ENCODE results near the gene FAM107B. TPM values are rescaled to one million over a fixed set of nuclear protein-coding genes. Genes with fewer than 3 reads are reported as not detected.
"Not testable (repeated sequence)": the region's sequence is repeated elsewhere in the genome, so short reads cannot be mapped to it uniquely, and the experiment has no call there.

FAM107B gene
- total and polyA plus RNA-seq, 2 experiments from 2014 or later = 85.5 to 85.9 TPM

DNA sequence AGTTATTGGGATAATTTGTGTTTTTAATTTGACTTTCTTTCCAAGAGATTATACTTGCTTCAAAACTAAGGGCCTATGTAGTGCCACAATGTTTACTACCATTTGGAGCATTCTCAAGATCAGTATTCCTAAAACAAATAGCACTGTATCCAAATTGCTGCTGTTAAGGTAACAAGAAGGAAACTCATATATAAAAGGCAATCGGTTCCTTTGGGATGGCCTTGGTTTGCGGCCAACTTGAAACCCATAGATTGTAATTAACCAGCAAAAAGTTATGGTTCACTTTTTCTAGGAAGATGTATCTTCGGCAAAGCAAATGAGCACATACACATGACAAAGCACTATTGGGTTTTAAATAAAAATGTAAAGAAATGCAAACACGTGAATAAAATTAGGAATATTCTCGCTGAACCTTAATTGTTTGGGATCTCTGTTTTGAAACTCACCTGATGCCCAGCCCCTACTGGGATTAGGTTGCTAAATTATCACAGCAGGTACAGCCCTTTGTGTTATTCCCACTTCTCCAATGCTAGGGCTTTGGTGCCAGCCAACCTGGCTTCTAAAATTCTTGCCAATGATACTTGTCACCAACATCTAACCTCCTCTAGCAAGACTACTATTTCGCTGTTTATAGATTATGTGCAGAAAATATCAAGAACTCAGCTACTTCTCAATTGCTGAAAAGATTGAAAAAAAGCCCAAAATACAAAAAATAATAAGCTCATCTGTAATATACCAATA lies 47.1 kb upstream of the FAM107B start:
- WGBS (ENCODE audit: low lambda C conversion rate, missing lambda C conversion rate) = 87% methylated on average over 6 of the region's 6 CpGs
- H3K4me2 ChIP-seq = no peak overlapping the region
- H3K36me3 ChIP-seq (replicated peaks; ENCODE audit: insufficient read depth, low read depth) = no peaks in the 10 kb centered on the region
- H3K9me2 ChIP-seq (replicated peaks; ENCODE audit: insufficient read depth) = no peaks in the 10 kb centered on the region
- H3K9me3 ChIP-seq (ENCODE audit: low read depth) = no peaks in the 10 kb centered on the region
- H2AFZ ChIP-seq = no peak overlapping the region
- no peaks in the 10 kb centered on the region for H3K79me2 ChIP-seq
- no peak overlapping the region for H3K4me3 ChIP-seq
- H3K27ac ChIP-seq = no peak overlapping the region
- no peak for DNase-seq (ENCODE audit: low spot score)
- no peak for TF ChIP-seq EZH2 (IDR thresholded peaks at IDR 0.05; ENCODE audit: borderline replicate concordance)
- TF ChIP-seq, protein P1, sequence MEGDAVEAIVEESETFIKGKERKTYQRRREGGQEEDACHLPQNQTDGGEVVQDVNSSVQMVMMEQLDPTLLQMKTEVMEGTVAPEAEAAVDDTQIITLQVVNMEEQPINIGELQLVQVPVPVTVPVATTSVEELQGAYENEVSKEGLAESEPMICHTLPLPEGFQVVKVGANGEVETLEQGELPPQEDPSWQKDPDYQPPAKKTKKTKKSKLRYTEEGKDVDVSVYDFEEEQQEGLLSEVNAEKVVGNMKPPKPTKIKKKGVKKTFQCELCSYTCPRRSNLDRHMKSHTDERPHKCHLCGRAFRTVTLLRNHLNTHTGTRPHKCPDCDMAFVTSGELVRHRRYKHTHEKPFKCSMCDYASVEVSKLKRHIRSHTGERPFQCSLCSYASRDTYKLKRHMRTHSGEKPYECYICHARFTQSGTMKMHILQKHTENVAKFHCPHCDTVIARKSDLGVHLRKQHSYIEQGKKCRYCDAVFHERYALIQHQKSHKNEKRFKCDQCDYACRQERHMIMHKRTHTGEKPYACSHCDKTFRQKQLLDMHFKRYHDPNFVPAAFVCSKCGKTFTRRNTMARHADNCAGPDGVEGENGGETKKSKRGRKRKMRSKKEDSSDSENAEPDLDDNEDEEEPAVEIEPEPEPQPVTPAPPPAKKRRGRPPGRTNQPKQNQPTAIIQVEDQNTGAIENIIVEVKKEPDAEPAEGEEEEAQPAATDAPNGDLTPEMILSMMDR (IDR thresholded peaks at IDR 0.05; ENCODE audit: poor library complexity) = no peak
- no peak for TF ChIP-seq EZH2phosphoT487 (IDR thresholded peaks at IDR 0.05; ENCODE audit: low read depth, severe bottlenecking, unreplicated experiment)
- H3K27me3 ChIP-seq = no peaks in the 10 kb centered on the region
- no peaks in the 10 kb centered on the region for H4K20me1 ChIP-seq (ENCODE audit: insufficient read depth, poor library complexity, severe bottlenecking)
- no peaks in the 10 kb centered on the region for H3K4me1 ChIP-seq (ENCODE audit: insufficient read depth)

DNA sequence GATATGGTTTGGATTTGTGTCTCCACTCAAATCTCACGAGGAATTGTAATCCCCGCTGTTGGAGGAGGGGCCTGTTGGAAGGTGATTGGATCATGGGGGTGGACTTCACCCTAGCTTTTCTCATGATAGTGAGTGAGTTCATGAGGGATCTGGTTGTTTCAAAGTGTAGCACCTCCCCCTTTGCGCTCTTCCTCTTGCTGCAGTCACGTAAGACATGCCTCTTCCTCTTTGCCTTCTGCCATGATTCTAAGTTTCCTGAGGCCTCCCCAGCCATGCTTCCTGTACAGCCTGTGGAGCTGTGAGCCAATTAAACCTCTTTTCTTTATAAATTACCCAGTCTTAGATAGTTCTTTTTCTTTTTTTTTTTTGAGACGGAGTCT lies 46.1 kb upstream of the FAM107B start:
- Histone ChIP-seq H3K36me3 (replicated peaks; ENCODE audit: insufficient read depth, low read depth) (no peaks in the 10 kb centered on the region), H4K20me1 (ENCODE audit: insufficient read depth, poor library complexity, severe bottlenecking) (no peaks in the 10 kb centered on the region), H3K9me3 (ENCODE audit: low read depth) (no peaks in the 10 kb centered on the region), H3K27ac (no peak overlapping the region), H3K4me1 (ENCODE audit: insufficient read depth) (no peaks in the 10 kb centered on the region), H3K4me3 (no peak overlapping the region), H3K27me3 (no peaks in the 10 kb centered on the region), H3K4me2 (no peak overlapping the region), H2AFZ (no peak overlapping the region), H3K79me2 (no peaks in the 10 kb centered on the region), H3K9me2 (replicated peaks; ENCODE audit: insufficient read depth) (no peaks in the 10 kb centered on the region)
- no peak for DNase-seq (ENCODE audit: low spot score)
- TF ChIP-seq, protein P1 (IDR thresholded peaks at IDR 0.05; ENCODE audit: poor library complexity) = no peak
- TF ChIP-seq EZH2 (IDR thresholded peaks at IDR 0.05; ENCODE audit: borderline replicate concordance) (no peak), EZH2phosphoT487 (IDR thresholded peaks at IDR 0.05; ENCODE audit: low read depth, severe bottlenecking, unreplicated experiment) (no peak)
- WGBS (ENCODE audit: low lambda C conversion rate, missing lambda C conversion rate) = 95% methylated on average over 5 of the region's 5 CpGs

DNA sequence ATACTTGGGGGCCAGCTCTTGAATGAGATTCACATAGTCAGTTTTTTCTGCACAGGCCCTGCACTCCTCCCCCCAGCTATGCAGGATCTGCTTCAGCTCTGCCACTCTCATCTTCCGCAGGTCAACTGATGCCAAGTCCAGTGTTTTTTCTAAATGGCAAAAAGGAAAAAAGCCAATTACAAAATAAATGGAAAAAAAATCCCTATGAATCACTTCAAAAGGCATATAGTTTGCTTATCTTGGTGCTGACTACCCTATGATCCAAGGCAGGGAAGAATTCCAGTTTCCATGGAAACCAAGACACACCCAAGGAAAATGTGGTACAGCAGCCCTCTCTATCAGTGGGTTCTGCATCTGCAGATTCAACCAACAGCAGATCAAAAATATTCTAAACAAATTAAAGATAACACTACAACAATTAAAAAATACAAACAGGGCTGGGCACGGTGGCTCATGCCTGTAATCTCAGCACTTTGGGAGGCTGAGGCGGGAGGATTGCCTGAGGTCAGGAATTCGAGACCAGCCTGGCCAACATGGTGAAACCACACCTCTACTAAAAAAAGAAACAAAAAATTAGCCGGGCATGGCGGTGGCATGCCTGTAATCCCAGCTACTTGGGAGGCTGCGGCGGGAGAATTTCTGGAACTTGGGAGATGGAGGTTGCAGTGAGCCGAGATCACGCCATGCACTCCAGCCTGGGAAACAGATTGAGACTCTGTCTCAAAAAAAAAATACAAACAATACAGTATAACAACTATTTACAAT lies 45.5 kb upstream of the FAM107B start:
- 91% methylated on average over 10 of the region's 10 CpGs for WGBS (ENCODE audit: low lambda C conversion rate, missing lambda C conversion rate)
- no peak overlapping the region for H2AFZ ChIP-seq

DNA sequence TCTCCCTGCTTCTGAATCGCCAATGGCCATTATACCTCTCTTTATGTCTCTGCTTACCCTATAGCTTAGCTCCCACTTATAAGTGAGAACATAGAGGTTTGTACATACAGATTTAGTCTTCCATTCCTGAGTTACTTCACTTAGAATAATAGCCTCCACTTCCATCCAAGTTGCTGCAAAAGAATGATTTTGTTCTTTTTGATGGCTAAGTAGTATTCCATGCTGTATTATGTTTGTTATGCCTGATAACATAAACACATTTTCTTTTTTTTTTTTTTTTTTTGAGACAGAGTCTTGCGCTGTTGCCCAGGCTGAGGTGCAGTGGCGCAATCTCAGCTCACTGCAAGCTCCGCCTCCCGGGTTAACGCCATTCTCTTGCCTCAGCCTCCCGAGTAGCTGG lies 42.0 kb upstream of the FAM107B start:
- H3K27ac ChIP-seq; H3K4me3 ChIP-seq; H3K27me3 ChIP-seq; H2AFZ ChIP-seq; H4K20me1 ChIP-seq (ENCODE audit: insufficient read depth, poor library complexity, severe bottlenecking); H3K9me2 ChIP-seq (replicated peaks; ENCODE audit: insufficient read depth); H3K4me2 ChIP-seq; H3K9me3 ChIP-seq (ENCODE audit: low read depth); H3K4me1 ChIP-seq (ENCODE audit: insufficient read depth); H3K36me3 ChIP-seq (replicated peaks; ENCODE audit: insufficient read depth, low read depth); DNase-seq (ENCODE audit: low spot score); H3K79me2 ChIP-seq: not testable (repeated sequence)
- 97% methylated on average over 7 of the region's 7 CpGs for WGBS (ENCODE audit: low lambda C conversion rate, missing lambda C conversion rate)

More for the DNA sequence above, 45.5 kb upstream of the FAM107B start:
- Histone ChIP-seq H3K4me2 (no peak overlapping the region), H3K9me2 (replicated peaks; ENCODE audit: insufficient read depth) (no peaks in the 10 kb centered on the region), H3K4me3 (no peak overlapping the region), H3K4me1 (ENCODE audit: insufficient read depth) (no peaks in the 10 kb centered on the region), H3K36me3 (replicated peaks; ENCODE audit: insufficient read depth, low read depth) (no peaks in the 10 kb centered on the region), H3K27ac (no peak overlapping the region), H3K79me2 (no peaks in the 10 kb centered on the region), H3K27me3 (no peaks in the 10 kb centered on the region), H4K20me1 (ENCODE audit: insufficient read depth, poor library complexity, severe bottlenecking) (no peaks in the 10 kb centered on the region), H3K9me3 (ENCODE audit: low read depth) (no peaks in the 10 kb centered on the region)
- DNase-seq (ENCODE audit: low spot score) = peak; percentile 61
- no peak for TF ChIP-seq EZH2 (IDR thresholded peaks at IDR 0.05; ENCODE audit: borderline replicate concordance)
- TF ChIP-seq, protein P1 (IDR thresholded peaks at IDR 0.05; ENCODE audit: poor library complexity) = peak; percentile 19

Data from hepatocyte (in vitro differentiated cells).